Loucy (cell line): ENCODE results near the gene MBP.

ENCODE experiments used
- CTCF ChIP-seq: fragments of 200-600 bp; sonication (generic); conservative IDR thresholded peaks from 2 replicates; pipeline ENCODE4 v1.5.1; 2014; ENCODE audit warnings: mild to moderate bottlenecking, antibody characterized with exemption, low read length
- EZH2phosphoT487 ChIP-seq: fragments of 200-600 bp; IDR thresholded peaks from 2 replicates; pipeline ENCODE4 v1.6.1; 2018; ENCODE audit warnings: antibody characterized with exemption, mild to moderate bottlenecking, moderate library complexity, borderline replicate concordance

- TF ChIP-seq CTCF (no peak), EZH2phosphoT487 (no peak)
Observed at GRCh38 chr18:77131652-77132368, 773 bp downstream of the MBP start.
